GM18517 (cell line): ENCODE measurements around the gene MEGF10.
"Not testable (repeated sequence)": the region's sequence is repeated elsewhere in the genome, so short reads cannot be mapped to it uniquely, and the experiment has no call there.

Experiments used
- ATAC-seq: cut with Tn5 transposase; IDR thresholded peaks from one replicate; pipeline ENCODE4 v1.9.1; 2021; ENCODE audit warnings: mild to moderate bottlenecking, moderate library complexity; ENCODE audit not compliant: unreplicated experiment

The MEGF10 gene

GRCh38 chr5:127290019-127290945, at the start of gene MEGF10:
MEGF10 (plus strand) TSS chr5:127290796; CDS start chr5:127331309, 40,513 bp downstream.
- no peak for ATAC-seq

- ATAC-seq, result no peak
Observed at GRCh38 chr5:127243011-127243410, 47.6 kb upstream of the MEGF10 start.

- ATAC-seq, result no peak
Observed at GRCh38 chr5:127254729-127255284, 35.8 kb upstream of the MEGF10 start.

GRCh38 chr5:127256886-127257597, 33.6 kb upstream of the MEGF10 start:
- no peak for ATAC-seq

- ATAC-seq, result no peak
Observed at GRCh38 chr5:127260686-127261085, 29.9 kb upstream of the MEGF10 start.

GRCh38 chr5:127265473-127265872, 25.1 kb upstream of the MEGF10 start:
- ATAC-seq, result not testable (repeated sequence)

- not testable (repeated sequence) for ATAC-seq
Observed at GRCh38 chr5:127268342-127268741, 22.3 kb upstream of the MEGF10 start.

- not testable (repeated sequence) for ATAC-seq
Observed at GRCh38 chr5:127270713-127271112, 19.9 kb upstream of the MEGF10 start.

- ATAC-seq, result no peak
Observed at GRCh38 chr5:127275641-127276193, 14.9 kb upstream of the MEGF10 start.

GRCh38 chr5:127280491-127281220, 9.9 kb upstream of the MEGF10 start:
- ATAC-seq, result no peak

GRCh38 chr5:127281609-127282008, 9.0 kb upstream of the MEGF10 start:
- ATAC-seq, result no peak

GRCh38 chr5:127288676-127289075, 1.9 kb upstream of the MEGF10 start:
- ATAC-seq, result no peak

- no peak for ATAC-seq
Observed at GRCh38 chr5:127290946-127291693, 524 bp downstream of the MEGF10 start.

GRCh38 chr5:127292030-127292735, 1.6 kb downstream of the MEGF10 start:
- no peak for ATAC-seq

- no peak for ATAC-seq
Observed at GRCh38 chr5:127293373-127293772, 2.8 kb downstream of the MEGF10 start.

- ATAC-seq, result no peak
Observed at GRCh38 chr5:127294829-127295228, 4.2 kb downstream of the MEGF10 start.

- ATAC-seq, result no peak
Observed at GRCh38 chr5:127295454-127295853, 4.9 kb downstream of the MEGF10 start.

- no peak for ATAC-seq
Observed at GRCh38 chr5:127296321-127296720, 5.7 kb downstream of the MEGF10 start.

- ATAC-seq, result not testable (repeated sequence)
Observed at GRCh38 chr5:127296894-127297293, 6.3 kb downstream of the MEGF10 start.
